GM12873 (cell line): ENCODE measurements around the gene CLDN19.
A peak's percentile ranks its signal among the peaks of the same experiment; 100 is the strongest.

ENCODE experiments used
- CTCF ChIP-seq: IDR thresholded peaks from 2 replicates; pipeline ENCODE4 v1.5.1; 2012; ENCODE audit warnings: low read depth, mild to moderate bottlenecking, moderate library complexity, low read length, control low read depth; ENCODE audit not compliant: insufficient read depth; ENCODE audit errors: missing control alignments

Gene CLDN19

GRCh38 chr1:42732126-42732680, 7.8 kb downstream of the CLDN19 start:
- TF ChIP-seq CTCF, result no peak

- no peak for TF ChIP-seq CTCF
Measured at GRCh38 chr1:42731585-42731984, 8.5 kb downstream of the CLDN19 start.

GRCh38 chr1:42730988-42731387, 9.0 kb downstream of the CLDN19 start:
- peak; percentile 32 for TF ChIP-seq CTCF

GRCh38 chr1:42730002-42730401, 10.0 kb downstream of the CLDN19 start:
- no peak for TF ChIP-seq CTCF

- no peak for TF ChIP-seq CTCF
Measured at GRCh38 chr1:42723511-42723910, 16.5 kb downstream of the CLDN19 start.

- TF ChIP-seq CTCF, result no peak
Measured at GRCh38 chr1:42721926-42722325, 18.1 kb downstream of the CLDN19 start.

- TF ChIP-seq CTCF, result no peak
Measured at GRCh38 chr1:42720868-42721267, 19.2 kb downstream of the CLDN19 start.

GRCh38 chr1:42713293-42713692, 26.7 kb downstream of the CLDN19 start:
- no peak for TF ChIP-seq CTCF
